ENCODE measurements around the gene OR10A6.

The OR10A6 gene

GRCh38 chr11:7899418-7899817 is 31.6 kb downstream of the OR10A6 start:
- TF ChIP-seq, protein P1, sequence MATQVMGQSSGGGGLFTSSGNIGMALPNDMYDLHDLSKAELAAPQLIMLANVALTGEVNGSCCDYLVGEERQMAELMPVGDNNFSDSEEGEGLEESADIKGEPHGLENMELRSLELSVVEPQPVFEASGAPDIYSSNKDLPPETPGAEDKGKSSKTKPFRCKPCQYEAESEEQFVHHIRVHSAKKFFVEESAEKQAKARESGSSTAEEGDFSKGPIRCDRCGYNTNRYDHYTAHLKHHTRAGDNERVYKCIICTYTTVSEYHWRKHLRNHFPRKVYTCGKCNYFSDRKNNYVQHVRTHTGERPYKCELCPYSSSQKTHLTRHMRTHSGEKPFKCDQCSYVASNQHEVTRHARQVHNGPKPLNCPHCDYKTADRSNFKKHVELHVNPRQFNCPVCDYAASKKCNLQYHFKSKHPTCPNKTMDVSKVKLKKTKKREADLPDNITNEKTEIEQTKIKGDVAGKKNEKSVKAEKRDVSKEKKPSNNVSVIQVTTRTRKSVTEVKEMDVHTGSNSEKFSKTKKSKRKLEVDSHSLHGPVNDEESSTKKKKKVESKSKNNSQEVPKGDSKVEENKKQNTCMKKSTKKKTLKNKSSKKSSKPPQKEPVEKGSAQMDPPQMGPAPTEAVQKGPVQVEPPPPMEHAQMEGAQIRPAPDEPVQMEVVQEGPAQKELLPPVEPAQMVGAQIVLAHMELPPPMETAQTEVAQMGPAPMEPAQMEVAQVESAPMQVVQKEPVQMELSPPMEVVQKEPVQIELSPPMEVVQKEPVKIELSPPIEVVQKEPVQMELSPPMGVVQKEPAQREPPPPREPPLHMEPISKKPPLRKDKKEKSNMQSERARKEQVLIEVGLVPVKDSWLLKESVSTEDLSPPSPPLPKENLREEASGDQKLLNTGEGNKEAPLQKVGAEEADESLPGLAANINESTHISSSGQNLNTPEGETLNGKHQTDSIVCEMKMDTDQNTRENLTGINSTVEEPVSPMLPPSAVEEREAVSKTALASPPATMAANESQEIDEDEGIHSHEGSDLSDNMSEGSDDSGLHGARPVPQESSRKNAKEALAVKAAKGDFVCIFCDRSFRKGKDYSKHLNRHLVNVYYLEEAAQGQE (IDR thresholded peaks at IDR 0.05; ENCODE audit: low read depth): no peak
- TF ChIP-seq, protein P2, sequence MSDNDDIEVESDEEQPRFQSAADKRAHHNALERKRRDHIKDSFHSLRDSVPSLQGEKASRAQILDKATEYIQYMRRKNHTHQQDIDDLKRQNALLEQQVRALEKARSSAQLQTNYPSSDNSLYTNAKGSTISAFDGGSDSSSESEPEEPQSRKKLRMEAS (IDR thresholded peaks at IDR 0.05): no peak
- no peak for TF ChIP-seq FOXM1 (IDR thresholded peaks at IDR 0.05; ENCODE audit: borderline replicate concordance, low read depth)
- TF ChIP-seq EGR1 (IDR thresholded peaks at IDR 0.05): no peak
- TF ChIP-seq YY1 (IDR thresholded peaks at IDR 0.05; ENCODE audit: low read depth): no peak

DNA sequence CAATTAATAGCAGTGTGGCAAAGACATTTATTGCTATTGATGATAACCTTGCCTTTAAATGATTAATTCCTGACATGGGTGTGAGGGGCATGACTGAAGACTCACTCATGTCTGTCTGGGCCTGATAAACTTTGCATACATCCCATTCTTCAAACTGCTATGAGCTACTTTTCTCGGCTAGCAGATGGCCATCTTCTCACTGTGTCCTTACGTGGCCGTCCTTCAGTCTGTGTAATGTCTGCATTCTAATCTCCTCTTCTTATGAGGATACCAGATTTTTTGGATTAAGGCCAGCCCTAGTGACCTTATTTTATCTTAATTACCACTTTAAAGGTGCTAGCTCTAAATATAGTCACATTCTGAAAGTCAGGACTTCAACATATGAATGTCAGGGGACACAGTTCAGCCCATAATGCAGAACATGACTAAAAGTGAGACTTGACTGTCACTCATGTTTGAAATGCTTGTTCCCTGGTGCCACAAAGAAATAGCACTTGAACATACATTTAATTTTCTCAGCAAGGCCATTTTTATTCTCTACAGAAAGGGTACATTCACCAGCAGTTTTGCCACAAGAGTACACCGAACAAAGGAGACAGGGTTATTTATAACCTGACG is 32.3 kb downstream of the OR10A6 start:
- no peak for TF ChIP-seq CREB1 (IDR thresholded peaks at IDR 0.05; ENCODE audit: low read depth)
- TF ChIP-seq YY1 (IDR thresholded peaks at IDR 0.05; ENCODE audit: low read depth): no peak
- TF ChIP-seq FOXM1 (IDR thresholded peaks at IDR 0.05; ENCODE audit: borderline replicate concordance, low read depth): no peak
- TF ChIP-seq, protein P2 (IDR thresholded peaks at IDR 0.05): no peak
- TF ChIP-seq, protein P3, sequence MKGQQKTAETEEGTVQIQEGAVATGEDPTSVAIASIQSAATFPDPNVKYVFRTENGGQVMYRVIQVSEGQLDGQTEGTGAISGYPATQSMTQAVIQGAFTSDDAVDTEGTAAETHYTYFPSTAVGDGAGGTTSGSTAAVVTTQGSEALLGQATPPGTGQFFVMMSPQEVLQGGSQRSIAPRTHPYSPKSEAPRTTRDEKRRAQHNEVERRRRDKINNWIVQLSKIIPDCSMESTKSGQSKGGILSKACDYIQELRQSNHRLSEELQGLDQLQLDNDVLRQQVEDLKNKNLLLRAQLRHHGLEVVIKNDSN (IDR thresholded peaks at IDR 0.05): no peak
- TF ChIP-seq TEAD4 (IDR thresholded peaks at IDR 0.05): no peak
- no peak for TF ChIP-seq TAF1 (IDR thresholded peaks at IDR 0.05; ENCODE audit: low read depth)
- TF ChIP-seq NFIC (IDR thresholded peaks at IDR 0.05): no peak
- no peak for TF ChIP-seq CEBPB (IDR thresholded peaks at IDR 0.05)
- no peak for TF ChIP-seq EGR1 (IDR thresholded peaks at IDR 0.05)
- no peak for TF ChIP-seq EP300 (IDR thresholded peaks at IDR 0.05; ENCODE audit: borderline replicate concordance)
- TF ChIP-seq RAD21 (IDR thresholded peaks at IDR 0.05; ENCODE audit: low read depth): no peak
- TF ChIP-seq TCF12 (IDR thresholded peaks at IDR 0.05; ENCODE audit: low read depth): no peak

DNA sequence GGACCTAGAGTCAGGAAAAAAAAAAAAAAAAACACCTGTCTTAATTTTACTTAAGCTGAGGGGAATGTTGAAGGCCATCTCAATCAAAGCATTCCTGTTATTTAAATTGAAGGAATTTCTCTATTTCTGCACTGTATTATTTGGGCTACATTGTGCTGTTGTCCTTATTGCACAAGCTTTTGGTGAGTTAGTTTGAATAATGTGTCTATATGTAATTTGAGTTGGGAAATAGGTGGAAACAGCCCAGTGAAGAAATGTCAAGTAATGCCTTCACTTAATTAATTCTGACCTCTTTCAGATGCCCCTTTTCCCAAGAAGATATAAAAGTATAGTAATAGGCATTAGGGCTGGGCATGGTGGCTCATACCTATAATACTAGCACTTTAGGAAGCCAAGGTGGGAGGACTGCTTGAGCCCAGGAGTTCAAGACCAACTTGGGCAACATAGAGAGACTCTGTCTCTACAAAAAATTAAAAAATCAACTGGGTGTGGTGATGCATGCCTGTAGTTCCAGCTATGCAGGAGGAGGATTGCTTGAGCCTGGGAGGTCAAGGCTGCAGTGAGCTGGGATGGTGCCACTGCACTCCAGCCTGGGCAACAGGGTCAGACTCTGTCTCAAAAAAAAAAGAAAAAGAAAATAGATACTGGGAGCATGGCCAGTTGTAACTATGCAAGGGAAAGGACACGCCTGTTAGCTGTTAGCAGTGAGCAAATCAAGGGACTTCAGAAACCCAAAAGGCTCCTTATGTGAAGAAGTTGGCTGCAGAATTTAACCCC is 34.9 kb downstream of the OR10A6 start:
- TF ChIP-seq TAF1 (IDR thresholded peaks at IDR 0.05; ENCODE audit: low read depth): no peak
- TF ChIP-seq FOXM1 (IDR thresholded peaks at IDR 0.05; ENCODE audit: borderline replicate concordance, low read depth): no peak
- TF ChIP-seq CEBPB (IDR thresholded peaks at IDR 0.05): no peak
- TF ChIP-seq, protein P2 (IDR thresholded peaks at IDR 0.05): no peak
- no peak for TF ChIP-seq CREB1 (IDR thresholded peaks at IDR 0.05; ENCODE audit: low read depth)
- TF ChIP-seq TCF12 (IDR thresholded peaks at IDR 0.05; ENCODE audit: low read depth): no peak
- TF ChIP-seq, protein P1 (IDR thresholded peaks at IDR 0.05; ENCODE audit: low read depth): no peak
- no peak for TF ChIP-seq EP300 (IDR thresholded peaks at IDR 0.05; ENCODE audit: borderline replicate concordance)
- TF ChIP-seq TEAD4 (IDR thresholded peaks at IDR 0.05): no peak
- TF ChIP-seq ZBTB7A (IDR thresholded peaks at IDR 0.05; ENCODE audit: low read depth): no peak

- TF ChIP-seq EP300 (IDR thresholded peaks at IDR 0.05; ENCODE audit: borderline replicate concordance) (no peak), NFIC (IDR thresholded peaks at IDR 0.05) (no peak), RAD21 (IDR thresholded peaks at IDR 0.05; ENCODE audit: low read depth) (no peak), CEBPB (IDR thresholded peaks at IDR 0.05) (no peak), TCF12 (IDR thresholded peaks at IDR 0.05; ENCODE audit: low read depth) (no peak), FOXM1 (IDR thresholded peaks at IDR 0.05; ENCODE audit: borderline replicate concordance, low read depth) (no peak), ZBTB7A (IDR thresholded peaks at IDR 0.05; ENCODE audit: low read depth) (no peak), EGR1 (IDR thresholded peaks at IDR 0.05) (no peak)
- TF ChIP-seq, protein P3 (IDR thresholded peaks at IDR 0.05): no peak
These were observed 36.8 kb downstream of the OR10A6 start for GRCh38 chr11:7894251-7894650.

DNA sequence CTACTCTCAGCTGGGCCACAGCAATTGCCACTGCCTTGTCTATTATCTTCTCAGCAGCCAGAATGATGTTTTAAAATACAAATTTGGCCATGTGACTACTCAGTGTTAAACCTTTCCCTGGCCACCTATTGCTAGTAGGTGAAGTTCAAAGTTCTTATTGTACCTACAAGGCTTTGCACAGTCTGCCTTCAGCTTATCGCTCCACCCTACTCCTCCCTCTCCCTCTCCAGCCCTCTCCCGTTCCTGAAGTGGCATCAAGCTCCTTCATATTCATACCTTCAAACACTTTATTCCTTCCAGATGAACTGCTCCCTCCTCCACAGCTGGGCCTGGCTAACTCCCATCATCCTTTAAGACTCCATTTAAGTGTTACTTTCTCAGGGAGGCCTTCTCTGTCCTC is 37.3 kb downstream of the OR10A6 start:
- TF ChIP-seq, protein P2 (IDR thresholded peaks at IDR 0.05): no peak
- no peak for TF ChIP-seq EGR1 (IDR thresholded peaks at IDR 0.05)
- no peak for TF ChIP-seq CREB1 (IDR thresholded peaks at IDR 0.05; ENCODE audit: low read depth)
- no peak for TF ChIP-seq TAF1 (IDR thresholded peaks at IDR 0.05; ENCODE audit: low read depth)
- TF ChIP-seq, protein P1 (IDR thresholded peaks at IDR 0.05; ENCODE audit: low read depth): no peak
- TF ChIP-seq TCF12 (IDR thresholded peaks at IDR 0.05; ENCODE audit: low read depth): no peak
- no peak for TF ChIP-seq YY1 (IDR thresholded peaks at IDR 0.05; ENCODE audit: low read depth)
- no peak for TF ChIP-seq ZBTB7A (IDR thresholded peaks at IDR 0.05; ENCODE audit: low read depth)
- TF ChIP-seq TEAD4 (IDR thresholded peaks at IDR 0.05): no peak
- TF ChIP-seq, protein P3 (IDR thresholded peaks at IDR 0.05): no peak
- no peak for TF ChIP-seq CEBPB (IDR thresholded peaks at IDR 0.05)
- no peak for TF ChIP-seq RAD21 (IDR thresholded peaks at IDR 0.05; ENCODE audit: low read depth)
- TF ChIP-seq NFIC (IDR thresholded peaks at IDR 0.05): no peak
- TF ChIP-seq FOXM1 (IDR thresholded peaks at IDR 0.05; ENCODE audit: borderline replicate concordance, low read depth): no peak
- TF ChIP-seq EP300 (IDR thresholded peaks at IDR 0.05; ENCODE audit: borderline replicate concordance): no peak
